ENCODE measurements around the gene MOXD1. TPM values are rescaled to one million over a fixed set of nuclear protein-coding genes. Genes with fewer than 3 reads are reported as not detected.
A peak's percentile ranks its signal among the peaks of the same experiment; 100 is the strongest.

The MOXD1 gene
- total RNA-seq, 2 donors from 2014 or later, result 4.0 to 5.5 TPM

DNA sequence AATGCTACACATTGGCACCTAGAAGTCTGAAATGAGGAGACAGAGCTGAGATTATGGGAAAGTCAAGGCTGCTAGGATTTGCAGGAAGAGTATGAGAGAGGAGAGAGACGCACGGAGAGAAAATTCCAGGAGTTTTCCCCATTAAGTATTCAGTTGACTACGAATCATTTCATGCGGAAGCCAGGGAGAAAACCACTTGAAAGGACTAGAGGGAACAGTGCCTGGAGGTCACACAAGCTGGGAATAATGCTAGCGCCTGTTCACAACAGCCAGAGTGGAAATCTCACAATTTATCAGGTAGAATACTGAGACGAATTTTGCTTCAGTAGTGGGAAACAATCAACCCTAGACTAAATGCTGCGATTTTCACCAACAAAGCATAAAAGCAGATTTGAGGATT lies 118.6 kb downstream of the MOXD1 start:
- H3K27ac ChIP-seq, result no peak overlapping the region
- TF ChIP-seq POLR2AphosphoS5 (IDR thresholded peaks at IDR 0.05) (no peak), POLR2A (IDR thresholded peaks at IDR 0.05) (no peak)
- TF ChIP-seq, protein P1, sequence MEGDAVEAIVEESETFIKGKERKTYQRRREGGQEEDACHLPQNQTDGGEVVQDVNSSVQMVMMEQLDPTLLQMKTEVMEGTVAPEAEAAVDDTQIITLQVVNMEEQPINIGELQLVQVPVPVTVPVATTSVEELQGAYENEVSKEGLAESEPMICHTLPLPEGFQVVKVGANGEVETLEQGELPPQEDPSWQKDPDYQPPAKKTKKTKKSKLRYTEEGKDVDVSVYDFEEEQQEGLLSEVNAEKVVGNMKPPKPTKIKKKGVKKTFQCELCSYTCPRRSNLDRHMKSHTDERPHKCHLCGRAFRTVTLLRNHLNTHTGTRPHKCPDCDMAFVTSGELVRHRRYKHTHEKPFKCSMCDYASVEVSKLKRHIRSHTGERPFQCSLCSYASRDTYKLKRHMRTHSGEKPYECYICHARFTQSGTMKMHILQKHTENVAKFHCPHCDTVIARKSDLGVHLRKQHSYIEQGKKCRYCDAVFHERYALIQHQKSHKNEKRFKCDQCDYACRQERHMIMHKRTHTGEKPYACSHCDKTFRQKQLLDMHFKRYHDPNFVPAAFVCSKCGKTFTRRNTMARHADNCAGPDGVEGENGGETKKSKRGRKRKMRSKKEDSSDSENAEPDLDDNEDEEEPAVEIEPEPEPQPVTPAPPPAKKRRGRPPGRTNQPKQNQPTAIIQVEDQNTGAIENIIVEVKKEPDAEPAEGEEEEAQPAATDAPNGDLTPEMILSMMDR (IDR thresholded peaks at IDR 0.05), result no peak
- H3K27me3 ChIP-seq (replicated peaks; ENCODE audit: insufficient read depth), result no peaks in the 10 kb centered on the region
- H3K4me1 ChIP-seq (replicated peaks), result no peaks in the 10 kb centered on the region
- no peaks in the 10 kb centered on the region for H3K36me3 ChIP-seq
- DNase-seq (ENCODE audit: low spot score), result no peak
- no peaks in the 10 kb centered on the region for H3K9me3 ChIP-seq
- no peak overlapping the region for H3K4me3 ChIP-seq
- intact Hi-C loops (cut with DNase I), result no loop called here
- WGBS, result 88% methylated on average over 7 of the region's 7 CpGs

DNA sequence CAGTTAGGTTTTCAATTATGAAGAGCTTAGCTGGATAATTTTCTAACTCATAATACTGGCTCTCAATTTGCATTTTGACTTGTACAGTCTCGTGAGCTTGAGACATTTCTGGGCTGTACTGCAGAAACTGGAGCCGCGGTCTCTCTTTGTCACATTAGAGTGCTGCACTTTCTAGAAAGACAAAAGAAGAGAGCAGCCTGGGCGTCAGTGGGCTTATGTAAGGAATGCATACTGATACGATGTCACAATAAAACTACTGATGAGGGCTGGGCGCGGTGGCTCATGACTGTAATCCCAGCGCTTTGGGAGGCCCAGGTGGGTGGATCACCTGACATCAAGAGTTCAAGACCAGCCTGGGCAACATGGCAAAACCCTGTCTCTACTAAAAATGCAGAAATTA lies 120.8 kb downstream of the MOXD1 start:
- H3K27me3 ChIP-seq (replicated peaks; ENCODE audit: insufficient read depth), result no peaks in the 10 kb centered on the region
- WGBS, result 86% methylated on average over 8 of the region's 8 CpGs
- no peak for TF ChIP-seq POLR2AphosphoS5 (IDR thresholded peaks at IDR 0.05)
- TF ChIP-seq, protein P1 (IDR thresholded peaks at IDR 0.05), result no peak
- TF ChIP-seq POLR2A (IDR thresholded peaks at IDR 0.05), result no peak
- H3K4me3 ChIP-seq, result no peak overlapping the region
- no peaks in the 10 kb centered on the region for H3K36me3 ChIP-seq
- intact Hi-C loops (cut with DNase I), result no loop called here
- H3K4me1 ChIP-seq (replicated peaks), result no peaks in the 10 kb centered on the region
- H3K9me3 ChIP-seq, result no peaks in the 10 kb centered on the region
- H3K27ac ChIP-seq, result no peak overlapping the region
- no peak for DNase-seq (ENCODE audit: low spot score)

DNA sequence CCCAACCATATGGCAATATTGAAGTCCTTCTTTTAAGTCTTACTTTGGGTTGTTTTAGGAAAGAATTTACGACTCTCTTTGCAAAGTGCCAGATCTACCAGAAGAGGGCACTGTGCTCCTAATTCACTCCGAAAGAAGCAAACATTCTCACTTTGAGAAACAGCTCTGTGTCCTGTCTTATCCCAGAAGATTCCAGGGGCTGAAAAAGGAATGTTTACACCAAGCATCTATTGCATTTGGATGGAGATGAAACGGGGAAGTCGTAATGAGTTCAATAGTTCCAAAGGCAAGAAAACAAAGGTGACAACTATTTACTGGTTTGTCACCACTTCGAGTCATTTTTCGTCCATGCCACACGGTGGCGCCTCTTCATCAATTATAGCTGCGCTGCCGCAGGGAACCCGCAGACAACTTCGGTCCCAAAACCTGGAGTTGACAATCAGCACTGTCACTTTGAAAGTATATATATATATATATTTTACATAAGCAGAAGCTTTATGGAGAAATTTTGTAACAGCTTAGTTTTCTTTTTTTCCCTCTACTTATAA lies 121.6 kb downstream of the MOXD1 start:
- H3K36me3 ChIP-seq, result no peaks in the 10 kb centered on the region
- DNase-seq (ENCODE audit: low spot score), result peak; percentile 62
- no peaks in the 10 kb centered on the region for H3K27me3 ChIP-seq (replicated peaks; ENCODE audit: insufficient read depth)
- intact Hi-C loops (cut with DNase I), result no loop called here
- H3K9me3 ChIP-seq, result no peaks in the 10 kb centered on the region
- no peaks in the 10 kb centered on the region for H3K4me1 ChIP-seq (replicated peaks)
- no peak for TF ChIP-seq POLR2A (IDR thresholded peaks at IDR 0.05)
- TF ChIP-seq, protein P1 (IDR thresholded peaks at IDR 0.05), result peak; percentile 50 to 92 (median 87)
- peak; percentile 48 for TF ChIP-seq POLR2AphosphoS5 (IDR thresholded peaks at IDR 0.05)
- 0% methylated on average over 12 of the region's 12 CpGs for WGBS
- peak overlapping the region in 1 of 2 donors; percentile 21 for H3K4me3 ChIP-seq
- no peak overlapping the region for H3K27ac ChIP-seq

DNA sequence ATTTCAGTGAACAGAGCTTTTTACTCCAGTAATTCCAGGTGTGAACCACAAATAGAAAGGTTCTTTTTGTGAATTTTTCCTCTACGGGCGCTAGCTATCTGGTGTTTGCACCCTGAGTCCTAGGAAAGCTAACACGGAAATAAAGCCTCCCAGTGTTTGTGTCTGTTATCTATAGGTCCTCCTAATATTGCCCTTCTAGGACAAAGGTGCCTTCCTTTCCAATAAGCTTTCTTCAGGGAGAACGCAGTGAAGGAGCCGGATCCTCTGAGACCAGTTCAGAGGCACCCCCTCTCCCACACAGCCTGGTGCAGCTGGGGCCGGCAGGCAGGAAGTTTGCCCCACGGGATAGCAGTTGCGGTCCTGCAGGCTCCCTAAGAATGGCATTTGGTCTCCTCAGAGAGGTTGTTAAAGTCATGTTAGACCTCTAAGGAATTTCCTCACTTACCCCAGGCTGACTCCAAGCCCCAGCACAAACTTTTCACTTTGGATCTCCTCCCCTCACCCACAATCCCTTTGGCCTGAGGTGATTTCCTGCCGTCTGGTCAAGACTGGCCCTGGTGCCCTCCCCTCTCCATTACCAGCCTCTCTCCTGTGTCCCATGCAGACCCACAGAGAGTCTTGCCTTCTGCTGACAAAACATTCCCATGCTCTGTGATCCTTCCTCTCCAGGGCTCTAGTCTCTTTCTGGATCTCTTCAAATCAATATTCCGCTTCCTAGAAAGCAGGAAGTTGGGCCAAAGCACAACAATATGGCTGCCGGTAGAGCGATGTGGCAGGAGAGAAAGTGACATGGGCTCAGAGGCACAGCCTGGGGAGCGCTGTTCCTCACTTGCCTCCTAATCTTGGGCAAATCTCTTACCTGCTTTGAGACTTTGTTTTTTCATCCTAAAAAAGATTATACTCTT lies 126.0 kb downstream of the MOXD1 start:
- Histone ChIP-seq H3K4me1 (replicated peaks) (peaks cover 7% of the 10 kb centered on the region), H3K27me3 (replicated peaks; ENCODE audit: insufficient read depth) (no peaks in the 10 kb centered on the region), H3K4me3 (no peak overlapping the region), H3K27ac (no peak overlapping the region), H3K36me3 (no peaks in the 10 kb centered on the region), H3K9me3 (no peaks in the 10 kb centered on the region)
- DNase-seq (ENCODE audit: low spot score), result no peak
- intact Hi-C loops (cut with DNase I), result no loop called here
- TF ChIP-seq, protein P1 (IDR thresholded peaks at IDR 0.05), result no peak
- TF ChIP-seq POLR2AphosphoS5 (IDR thresholded peaks at IDR 0.05), result no peak
- 89% methylated on average over 13 of the region's 13 CpGs for WGBS

Data from prostate gland (tissue), 2 donors.